Psoas muscle (tissue), 8 donors: ENCODE measurements around the gene TRPM2. TPM values are rescaled to one million over a fixed set of nuclear protein-coding genes. Genes with fewer than 3 reads are reported as not detected.

Experiments used
- ATAC-seq, 4 donors: fragments of 200-7000 bp; cut with Tn5 transposase; one replicate each; pipeline ENCODE4 v1.9.1; 2020; ENCODE audit warnings: moderate library complexity in 3 of 4, mild to moderate bottlenecking in 2 of 4
- DNase-seq, 2 donors: peaks; one replicate each; pipeline ENCODE4 v3.0.0-alpha.2; 2020
- H3K27ac ChIP-seq: fragments of 200-600 bp; one replicate; pipeline ENCODE4 v1.8.0; 2022
- H3K27me3 ChIP-seq, 3 donors: fragments of 200-600 bp in 1 of 3; one replicate each; pipeline versions ENCODE4 v1.6.1 to v1.8.0; 2013 to 2022; ENCODE audit warnings: low read length in 2 of 3, mild to moderate bottlenecking in 2 of 3, moderate library complexity in 1 of 3; ENCODE audit not compliant: insufficient read depth in 3 of 3
- H3K36me3 ChIP-seq, 2 donors: fragments of 200-600 bp in 1 of 2; one replicate each; pipeline versions ENCODE4 v1.6.1 to v1.8.0; 2013 to 2022; ENCODE audit warnings: low read depth in 1 of 2, mild to moderate bottlenecking in 1 of 2, moderate library complexity in 1 of 2; ENCODE audit not compliant: insufficient read depth in 1 of 2
- H3K4me1 ChIP-seq: fragments of 200-600 bp; one replicate; pipeline ENCODE4 v1.8.0; 2022
- H3K4me3 ChIP-seq: fragments of 200-600 bp; one replicate; pipeline ENCODE4 v1.8.0; 2022; ENCODE audit warnings: mild to moderate bottlenecking
- H3K9me3 ChIP-seq: fragments of 200-600 bp; one replicate; pipeline ENCODE4 v1.8.0; 2022
- CTCF ChIP-seq: fragments of 200-600 bp; IDR thresholded peaks from one replicate; pipeline ENCODE4 v1.8.0; 2022; ENCODE audit warnings: antibody characterized with exemption
- WGBS, 3 donors: extraction: QIAGEN DNeasy Blood & Tissue Kit; methylation state at CpG; one replicate each; pipeline versions ENCODE4 v1.1.6 to v1.1.7; 2013; 5-methylcytosine and 5-hydroxymethylcytosine counted together
- intact Hi-C, 2 donors: fragments of 100-400 bp; cut with DNase I; formaldehyde crosslinking; loops; one replicate each; pipeline versions ENCODE4 v1.11.0 to v1.14.2; 2022
- polyA plus RNA-seq, 3 donors: library from polyadenylated mRNA; stranded (reverse); fragments of 200-250 nt; gene quantifications; one replicate each; pipeline ENCODE4 v1.2.3, GENCODE V29; 2013
- total RNA-seq, 4 donors: library from RNA; stranded (reverse); fragmentation: NEBNext Ultra II Directional in 2 of 4; extraction: Animal tissue kit (Norgen Biotek cat#: 25700) in 2 of 4; gene quantifications; one replicate each; pipeline versions ENCODE4 v1.2.1 to v1.2.4, GENCODE V29; 2021 to 2023
- donor health status: healthy with polysubstance abuse.
- donor health status: DM: no; HTN: no; CAD: no; lungs with moderate emphysema.
- donor health status: Bipolar disorder and iron deficiency.
- donor health status: healthy.
- donor health status: DM: yes; HTN: yes; CAD: no.
- donor health status: DM: no; HTN: no; CAD: no.
- donor health status: DM: no; HTN: no; CAD: no.
- donor health status: DM: yes; HTN: yes; CAD: no.

TRPM2 gene
- total and polyA plus RNA-seq, 7 donors: 0.08 to 1.7 (median 0.76) TPM

- Histone ChIP-seq H3K27ac (no peak overlapping the region), H3K9me3 (peaks cover 10% of the 10 kb centered on the region), H3K4me3 (peak overlapping the region; percentile 22), H3K4me1 (no peaks in the 10 kb centered on the region), H3K36me3 (no peaks in the 10 kb centered on the region), H3K27me3 (peaks cover 0 to 24% (median 0%) of the 10 kb centered on the region in 3 donors)
- 62 to 72% (median 62%) methylated on average over 38 to 40 of the region's 40 CpGs for WGBS, 3 donors
- intact Hi-C loops: no loop called here
- DNase-seq (peak in 1 of 2 donors; percentile 27), ATAC-seq (no peak)
- no peak for TF ChIP-seq CTCF
Observed at GRCh38 chr21:44425307-44425894, 72.0 kb downstream of the TRPM2 start.

GRCh38 chr21:44425895-44426662 is 72.7 kb downstream of the TRPM2 start:
- Histone ChIP-seq H3K4me3 (peak overlapping the region; percentile 22), H3K36me3 (no peaks in the 10 kb centered on the region)

GRCh38 chr21:44426663-44427191 is 73.3 kb downstream of the TRPM2 start:
- Histone ChIP-seq H3K27ac (no peak overlapping the region), H3K27me3 (peaks cover 0 to 24% (median 0%) of the 10 kb centered on the region in 3 donors), H3K36me3 (no peaks in the 10 kb centered on the region), H3K4me3 (no peak overlapping the region), H3K9me3 (peaks cover 10% of the 10 kb centered on the region), H3K4me1 (no peaks in the 10 kb centered on the region)
- intact Hi-C loops: no loop called here
- 70 to 75% (median 73%) methylated on average over 21 of the region's 21 CpGs for WGBS, 3 donors
- no peak for ATAC-seq
- no peak for TF ChIP-seq CTCF
- DNase-seq: peak in 1 of 2 donors; percentile 49

More at GRCh38 chr21:44425895-44426662, 72.7 kb downstream of the TRPM2 start:
- Histone ChIP-seq H3K27me3 (peaks cover 0 to 24% (median 0%) of the 10 kb centered on the region in 3 donors), H3K9me3 (peaks cover 10% of the 10 kb centered on the region), H3K4me1 (no peaks in the 10 kb centered on the region), H3K27ac (no peak overlapping the region)
- TF ChIP-seq CTCF: no peak
- DNase-seq (peak in 1 of 2 donors; percentile 18), ATAC-seq (no peak)
- WGBS, 3 donors: 69 to 81% (median 72%) methylated on average over 11 to 13 of the region's 13 CpGs
- intact Hi-C loops: no loop called here

- Histone ChIP-seq H3K4me3 (no peak overlapping the region), H3K9me3 (peaks cover 10% of the 10 kb centered on the region), H3K4me1 (no peaks in the 10 kb centered on the region), H3K27me3 (peaks cover 0 to 24% (median 2%) of the 10 kb centered on the region in 3 donors), H3K36me3 (no peaks in the 10 kb centered on the region), H3K27ac (no peak overlapping the region)
- no peak for TF ChIP-seq CTCF
- ATAC-seq: no peak
- DNase-seq: peak in 1 of 2 donors; percentile 31
- WGBS, 3 donors: 63 to 72% (median 64%) methylated on average over 25 to 28 of the region's 28 CpGs
- intact Hi-C loops: no loop called here
Observed at GRCh38 chr21:44427241-44428120, 74.1 kb downstream of the TRPM2 start.
